AG09309 (cell line): ENCODE data around the gene PIK3R6.

Experiments used
- DNase-seq: peaks from one replicate; pipeline ENCODE4 v3.0.0-alpha.2; 2010; ENCODE audit warnings: low read depth
- H3K4me3 ChIP-seq: 2 replicates; pipeline ENCODE4 v1.5.1; 2011; ENCODE audit warnings: mild to moderate bottlenecking, low read depth, low read length, moderate library complexity; ENCODE audit not compliant: control insufficient read depth
- CTCF ChIP-seq: IDR thresholded peaks from 2 replicates; pipeline ENCODE4 v1.5.1; 2011; ENCODE audit warnings: mild to moderate bottlenecking, low read depth, low read length, inconsistent platforms; ENCODE audit not compliant: insufficient read depth, control insufficient read depth; ENCODE audit errors: missing control alignments

PIK3R6 gene

GRCh38 chr17:8869114-8869815 is 1.8 kb upstream of the PIK3R6 start:
- no peak for DNase-seq
- H3K4me3 ChIP-seq, result no peak overlapping the region
- no peak for TF ChIP-seq CTCF

- DNase-seq, result no peak
- TF ChIP-seq CTCF, result no peak
Observed at GRCh38 chr17:8868529-8868951, 1.1 kb upstream of the PIK3R6 start.

GRCh38 chr17:8868092-8868491 is 618 bp upstream of the PIK3R6 start:
- H3K4me3 ChIP-seq, result no peak overlapping the region
- DNase-seq, result no peak
- no peak for TF ChIP-seq CTCF

More at GRCh38 chr17:8868529-8868951, 1.1 kb upstream of the PIK3R6 start:
- no peak overlapping the region for H3K4me3 ChIP-seq

- no peak overlapping the region for H3K4me3 ChIP-seq
- TF ChIP-seq CTCF, result no peak
- no peak for DNase-seq
Observed at GRCh38 chr17:8865811-8866210, 1.7 kb downstream of the PIK3R6 start.

- TF ChIP-seq CTCF, result no peak
- no peak for DNase-seq
- no peak overlapping the region for H3K4me3 ChIP-seq
Observed at GRCh38 chr17:8865385-8865784, 2.1 kb downstream of the PIK3R6 start.

GRCh38 chr17:8862213-8863056 is 5.0 kb downstream of the PIK3R6 start:
- DNase-seq, result no peak
- no peak overlapping the region for H3K4me3 ChIP-seq
- no peak for TF ChIP-seq CTCF
